K562 (cell line): ENCODE measurements around the gene FOS. TPM values are rescaled to one million over a fixed set of nuclear protein-coding genes. Genes with fewer than 3 reads are reported as not detected.

ENCODE experiments used
- ESRRB ChIP-seq: fragments of 250-450 bp; sonication (Bioruptor Pico); IDR thresholded peaks from 2 replicates; pipeline ENCODE4 v1.5.0; 2020; ENCODE audit warnings: mild to moderate bottlenecking, moderate library complexity, borderline replicate concordance
- FIP1L1 ChIP-seq: fragments of 200-400 bp; formaldehyde crosslinking; IDR thresholded peaks from 2 replicates; pipeline ENCODE4 v1.6.1; 2018; ENCODE audit warnings: mild to moderate bottlenecking, low read depth, low read length; ENCODE audit not compliant: poor library complexity, severe bottlenecking
- ZFX ChIP-seq: sonication (generic); formaldehyde crosslinking; IDR thresholded peaks from 2 replicates; pipeline ENCODE4 v1.8.0; 2022; ENCODE audit warnings: mild to moderate bottlenecking, missing genetic modification reagents, moderate library complexity
- ZNF644 ChIP-seq: fragments of 200-800 bp; sonication (Bioruptor generic); IDR thresholded peaks from 2 replicates; pipeline ENCODE4 v1.6.1; 2016; ENCODE audit warnings: low read depth, missing genetic modification characterization, missing compliant biosample characterization
- ZNF766 ChIP-seq: fragments of 200-800 bp; sonication (Bioruptor generic); conservative IDR thresholded peaks from 2 replicates; pipeline ENCODE4 v1.6.1; 2016; ENCODE audit warnings: missing genetic modification characterization, missing compliant biosample characterization
- ZNF77 ChIP-seq: fragments of 250-450 bp; sonication (Bioruptor Pico); IDR thresholded peaks from 2 replicates; pipeline ENCODE4 v1.5.0; 2020
- ZNF785 ChIP-seq: fragments of 250-450 bp; sonication (Bioruptor Pico); IDR thresholded peaks from 2 replicates; pipeline ENCODE4 v1.4.0; 2020; ENCODE audit warnings: mild to moderate bottlenecking
- polyA plus RNA-seq, 8 experiments: library from polyadenylated mRNA; depleted of rRNA in 4 of 8; stranded (reverse) in 5 of 8; unstranded in 3 of 8; fragments of >200 nt; fragmentation: Nextera tagmentation in 2 of 8; fragmentation: Illumina TruSeq in 1 of 8; extraction: Ambion mirVana in 2 of 8; extraction: Trizol in 1 of 8; gene quantifications; 2 replicates each; pipeline versions ENCODE4 v1.2.1 to v1.2.3, GENCODE V29; 2011 to 2014; ENCODE audit warnings: inconsistent platforms in 1 of 8, missing spikeins in 1 of 8
- total RNA-seq, 7 experiments: library from RNA; depleted of rRNA in 6 of 7; stranded (reverse); fragments of >200 nt in 6 of 7; fragmentation: Illumina TruSeq in 2 of 7; extraction: Trizol in 2 of 7; gene quantifications; 2 replicates each; pipeline versions ENCODE4 v1.2.1 to v1.2.3, GENCODE V29; 2011 to 2021; ENCODE audit warnings: low replicate concordance in 1 of 7
- TF ChIP-seq, protein P1 (sequence below): IDR thresholded peaks from 3 replicates; pipeline ENCODE4 v1.6.1; 2011; ENCODE audit warnings: borderline replicate concordance, mild to moderate bottlenecking, moderate library complexity; ENCODE audit not compliant: insufficient read length; ENCODE audit errors: extremely low read depth
- TF ChIP-seq, protein P2 (sequence below): sonication (generic); formaldehyde crosslinking; IDR thresholded peaks from 2 replicates; pipeline ENCODE4 v1.8.0; 2022; ENCODE audit warnings: mild to moderate bottlenecking, missing genetic modification reagents
- TF ChIP-seq, protein P3 (sequence below): fragments of 250-450 bp; sonication (Bioruptor Pico); IDR thresholded peaks from 2 replicates; pipeline ENCODE4 v1.5.1; 2021; ENCODE audit warnings: mild to moderate bottlenecking
- TF ChIP-seq, protein P4 (sequence below): fragments of 250-450 bp; sonication (Bioruptor Pico); IDR thresholded peaks from 2 replicates; pipeline ENCODE4 v1.4.0; 2020

FOS gene
- total and polyA plus RNA-seq, 9 of the 15 experiments (the other 6 are each of a cell fraction or from before 2014, with no cell fraction given), result 0.54 to 13.8 (median 8.9) TPM

DNA sequence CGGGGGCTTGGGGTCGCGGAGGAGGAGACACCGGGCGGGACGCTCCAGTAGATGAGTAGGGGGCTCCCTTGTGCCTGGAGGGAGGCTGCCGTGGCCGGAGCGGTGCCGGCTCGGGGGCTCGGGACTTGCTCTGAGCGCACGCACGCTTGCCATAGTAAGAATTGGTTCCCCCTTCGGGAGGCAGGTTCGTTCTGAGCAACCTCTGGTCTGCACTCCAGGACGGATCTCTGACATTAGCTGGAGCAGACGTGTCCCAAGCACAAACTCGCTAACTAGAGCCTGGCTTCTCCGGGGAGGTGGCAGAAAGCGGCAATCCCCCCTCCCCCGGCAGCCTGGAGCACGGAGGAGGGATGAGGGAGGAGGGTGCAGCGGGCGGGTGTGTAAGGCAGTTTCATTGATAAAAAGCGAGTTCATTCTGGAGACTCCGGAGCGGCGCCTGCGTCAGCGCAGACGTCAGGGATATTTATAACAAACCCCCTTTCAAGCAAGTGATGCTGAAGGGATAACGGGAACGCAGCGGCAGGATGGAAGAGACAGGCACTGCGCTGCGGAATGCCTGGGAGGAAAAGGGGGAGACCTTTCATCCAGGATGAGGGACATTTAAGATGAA is 630 bp downstream of the FOS start (continued):
- TF ChIP-seq, protein P1, sequence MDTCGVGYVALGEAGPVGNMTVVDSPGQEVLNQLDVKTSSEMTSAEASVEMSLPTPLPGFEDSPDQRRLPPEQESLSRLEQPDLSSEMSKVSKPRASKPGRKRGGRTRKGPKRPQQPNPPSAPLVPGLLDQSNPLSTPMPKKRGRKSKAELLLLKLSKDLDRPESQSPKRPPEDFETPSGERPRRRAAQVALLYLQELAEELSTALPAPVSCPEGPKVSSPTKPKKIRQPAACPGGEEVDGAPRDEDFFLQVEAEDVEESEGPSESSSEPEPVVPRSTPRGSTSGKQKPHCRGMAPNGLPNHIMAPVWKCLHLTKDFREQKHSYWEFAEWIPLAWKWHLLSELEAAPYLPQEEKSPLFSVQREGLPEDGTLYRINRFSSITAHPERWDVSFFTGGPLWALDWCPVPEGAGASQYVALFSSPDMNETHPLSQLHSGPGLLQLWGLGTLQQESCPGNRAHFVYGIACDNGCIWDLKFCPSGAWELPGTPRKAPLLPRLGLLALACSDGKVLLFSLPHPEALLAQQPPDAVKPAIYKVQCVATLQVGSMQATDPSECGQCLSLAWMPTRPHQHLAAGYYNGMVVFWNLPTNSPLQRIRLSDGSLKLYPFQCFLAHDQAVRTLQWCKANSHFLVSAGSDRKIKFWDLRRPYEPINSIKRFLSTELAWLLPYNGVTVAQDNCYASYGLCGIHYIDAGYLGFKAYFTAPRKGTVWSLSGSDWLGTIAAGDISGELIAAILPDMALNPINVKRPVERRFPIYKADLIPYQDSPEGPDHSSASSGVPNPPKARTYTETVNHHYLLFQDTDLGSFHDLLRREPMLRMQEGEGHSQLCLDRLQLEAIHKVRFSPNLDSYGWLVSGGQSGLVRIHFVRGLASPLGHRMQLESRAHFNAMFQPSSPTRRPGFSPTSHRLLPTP, result no peak
- TF ChIP-seq ZNF644 (tag), result no peak
- TF ChIP-seq ZNF77 (CRISPR knock-in tag), result no peak
- TF ChIP-seq ZFX (CRISPR knock-in tag), result 0 out of 2 replicates have a peak, but pooled peaks have one; percentile 35
- no peak for TF ChIP-seq ZNF766
- TF ChIP-seq, protein P2, sequence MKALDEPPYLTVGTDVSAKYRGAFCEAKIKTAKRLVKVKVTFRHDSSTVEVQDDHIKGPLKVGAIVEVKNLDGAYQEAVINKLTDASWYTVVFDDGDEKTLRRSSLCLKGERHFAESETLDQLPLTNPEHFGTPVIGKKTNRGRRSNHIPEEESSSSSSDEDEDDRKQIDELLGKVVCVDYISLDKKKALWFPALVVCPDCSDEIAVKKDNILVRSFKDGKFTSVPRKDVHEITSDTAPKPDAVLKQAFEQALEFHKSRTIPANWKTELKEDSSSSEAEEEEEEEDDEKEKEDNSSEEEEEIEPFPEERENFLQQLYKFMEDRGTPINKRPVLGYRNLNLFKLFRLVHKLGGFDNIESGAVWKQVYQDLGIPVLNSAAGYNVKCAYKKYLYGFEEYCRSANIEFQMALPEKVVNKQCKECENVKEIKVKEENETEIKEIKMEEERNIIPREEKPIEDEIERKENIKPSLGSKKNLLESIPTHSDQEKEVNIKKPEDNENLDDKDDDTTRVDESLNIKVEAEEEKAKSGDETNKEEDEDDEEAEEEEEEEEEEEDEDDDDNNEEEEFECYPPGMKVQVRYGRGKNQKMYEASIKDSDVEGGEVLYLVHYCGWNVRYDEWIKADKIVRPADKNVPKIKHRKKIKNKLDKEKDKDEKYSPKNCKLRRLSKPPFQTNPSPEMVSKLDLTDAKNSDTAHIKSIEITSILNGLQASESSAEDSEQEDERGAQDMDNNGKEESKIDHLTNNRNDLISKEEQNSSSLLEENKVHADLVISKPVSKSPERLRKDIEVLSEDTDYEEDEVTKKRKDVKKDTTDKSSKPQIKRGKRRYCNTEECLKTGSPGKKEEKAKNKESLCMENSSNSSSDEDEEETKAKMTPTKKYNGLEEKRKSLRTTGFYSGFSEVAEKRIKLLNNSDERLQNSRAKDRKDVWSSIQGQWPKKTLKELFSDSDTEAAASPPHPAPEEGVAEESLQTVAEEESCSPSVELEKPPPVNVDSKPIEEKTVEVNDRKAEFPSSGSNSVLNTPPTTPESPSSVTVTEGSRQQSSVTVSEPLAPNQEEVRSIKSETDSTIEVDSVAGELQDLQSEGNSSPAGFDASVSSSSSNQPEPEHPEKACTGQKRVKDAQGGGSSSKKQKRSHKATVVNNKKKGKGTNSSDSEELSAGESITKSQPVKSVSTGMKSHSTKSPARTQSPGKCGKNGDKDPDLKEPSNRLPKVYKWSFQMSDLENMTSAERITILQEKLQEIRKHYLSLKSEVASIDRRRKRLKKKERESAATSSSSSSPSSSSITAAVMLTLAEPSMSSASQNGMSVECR (CRISPR knock-in tag), result peak; percentile 6; the same call in 1 of the 2 replicates
- TF ChIP-seq FIP1L1, result no peak
- TF ChIP-seq ESRRB (CRISPR knock-in tag), result no peak
- TF ChIP-seq, protein P3, sequence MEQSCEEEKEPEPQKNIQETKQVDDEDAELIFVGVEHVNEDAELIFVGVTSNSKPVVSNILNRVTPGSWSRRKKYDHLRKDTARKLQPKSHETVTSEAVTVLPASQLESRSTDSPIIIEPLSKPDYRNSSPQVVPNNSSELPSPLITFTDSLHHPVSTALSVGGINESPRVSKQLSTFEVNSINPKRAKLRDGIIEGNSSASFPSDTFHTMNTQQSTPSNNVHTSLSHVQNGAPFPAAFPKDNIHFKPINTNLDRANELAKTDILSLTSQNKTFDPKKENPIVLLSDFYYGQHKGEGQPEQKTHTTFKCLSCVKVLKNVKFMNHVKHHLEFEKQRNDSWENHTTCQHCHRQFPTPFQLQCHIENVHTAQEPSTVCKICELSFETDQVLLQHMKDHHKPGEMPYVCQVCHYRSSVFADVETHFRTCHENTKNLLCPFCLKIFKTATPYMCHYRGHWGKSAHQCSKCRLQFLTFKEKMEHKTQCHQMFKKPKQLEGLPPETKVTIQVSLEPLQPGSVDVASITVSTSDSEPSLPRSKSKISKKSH, result no peak
- TF ChIP-seq, protein P4, sequence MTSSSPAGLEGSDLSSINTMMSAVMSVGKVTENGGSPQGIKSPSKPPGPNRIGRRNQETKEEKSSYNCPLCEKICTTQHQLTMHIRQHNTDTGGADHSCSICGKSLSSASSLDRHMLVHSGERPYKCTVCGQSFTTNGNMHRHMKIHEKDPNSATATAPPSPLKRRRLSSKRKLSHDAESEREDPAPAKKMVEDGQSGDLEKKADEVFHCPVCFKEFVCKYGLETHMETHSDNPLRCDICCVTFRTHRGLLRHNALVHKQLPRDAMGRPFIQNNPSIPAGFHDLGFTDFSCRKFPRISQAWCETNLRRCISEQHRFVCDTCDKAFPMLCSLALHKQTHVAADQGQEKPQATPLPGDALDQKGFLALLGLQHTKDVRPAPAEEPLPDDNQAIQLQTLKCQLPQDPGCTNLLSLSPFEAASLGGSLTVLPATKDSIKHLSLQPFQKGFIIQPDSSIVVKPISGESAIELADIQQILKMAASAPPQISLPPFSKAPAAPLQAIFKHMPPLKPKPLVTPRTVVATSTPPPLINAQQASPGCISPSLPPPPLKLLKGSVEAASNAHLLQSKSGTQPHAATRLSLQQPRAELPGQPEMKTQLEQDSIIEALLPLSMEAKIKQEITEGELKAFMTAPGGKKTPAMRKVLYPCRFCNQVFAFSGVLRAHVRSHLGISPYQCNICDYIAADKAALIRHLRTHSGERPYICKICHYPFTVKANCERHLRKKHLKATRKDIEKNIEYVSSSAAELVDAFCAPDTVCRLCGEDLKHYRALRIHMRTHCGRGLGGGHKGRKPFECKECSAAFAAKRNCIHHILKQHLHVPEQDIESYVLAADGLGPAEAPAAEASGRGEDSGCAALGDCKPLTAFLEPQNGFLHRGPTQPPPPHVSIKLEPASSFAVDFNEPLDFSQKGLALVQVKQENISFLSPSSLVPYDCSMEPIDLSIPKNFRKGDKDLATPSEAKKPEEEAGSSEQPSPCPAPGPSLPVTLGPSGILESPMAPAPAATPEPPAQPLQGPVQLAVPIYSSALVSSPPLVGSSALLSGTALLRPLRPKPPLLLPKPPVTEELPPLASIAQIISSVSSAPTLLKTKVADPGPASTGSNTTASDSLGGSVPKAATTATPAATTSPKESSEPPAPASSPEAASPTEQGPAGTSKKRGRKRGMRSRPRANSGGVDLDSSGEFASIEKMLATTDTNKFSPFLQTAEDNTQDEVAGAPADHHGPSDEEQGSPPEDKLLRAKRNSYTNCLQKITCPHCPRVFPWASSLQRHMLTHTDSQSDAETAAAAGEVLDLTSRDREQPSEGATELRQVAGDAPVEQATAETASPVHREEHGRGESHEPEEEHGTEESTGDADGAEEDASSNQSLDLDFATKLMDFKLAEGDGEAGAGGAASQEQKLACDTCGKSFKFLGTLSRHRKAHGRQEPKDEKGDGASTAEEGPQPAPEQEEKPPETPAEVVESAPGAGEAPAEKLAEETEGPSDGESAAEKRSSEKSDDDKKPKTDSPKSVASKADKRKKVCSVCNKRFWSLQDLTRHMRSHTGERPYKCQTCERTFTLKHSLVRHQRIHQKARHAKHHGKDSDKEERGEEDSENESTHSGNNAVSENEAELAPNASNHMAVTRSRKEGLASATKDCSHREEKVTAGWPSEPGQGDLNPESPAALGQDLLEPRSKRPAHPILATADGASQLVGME (CRISPR knock-in tag), result no peak
- TF ChIP-seq ZNF785 (CRISPR knock-in tag), result no peak
